H9 (cell line): Measurements from ENCODE around the gene RET. TPM values are rescaled to one million over a fixed set of nuclear protein-coding genes. Genes with fewer than 3 reads are reported as not detected.
A peak's percentile ranks its signal among the peaks of the same experiment; 100 is the strongest.

Experiments used
- DNase-seq: peaks from one replicate; pipeline ENCODE4 v3.0.0-alpha.2; 2017
- H2AFZ ChIP-seq: one replicate; pipeline ENCODE4 v1.6.1; 2013; ENCODE audit warnings: mild to moderate bottlenecking, low read length, control low read depth, moderate library complexity
- H2AK5ac ChIP-seq: 2 replicates; pipeline ENCODE4 v1.6.1; 2013; ENCODE audit warnings: low read length, control low read depth, mixed read lengths; ENCODE audit not compliant: insufficient read length
- H2BK120ac ChIP-seq: one replicate; pipeline ENCODE4 v1.6.1; 2013; ENCODE audit warnings: low read depth, mild to moderate bottlenecking, low read length, control low read depth, inconsistent platforms; ENCODE audit not compliant: poor library complexity, severe bottlenecking
- H2BK12ac ChIP-seq: 2 replicates; pipeline ENCODE4 v1.6.1; 2013; ENCODE audit warnings: low read length, control low read depth, mixed read lengths, low read depth; ENCODE audit not compliant: insufficient read length
- H2BK15ac ChIP-seq: 2 replicates; pipeline ENCODE4 v1.6.1; 2013; ENCODE audit warnings: low read depth, low read length, control low read depth
- H2BK20ac ChIP-seq: one replicate; pipeline ENCODE4 v1.6.1; 2013; ENCODE audit warnings: low read depth, mild to moderate bottlenecking, low read length, control low read depth, inconsistent platforms; ENCODE audit not compliant: poor library complexity, severe bottlenecking
- H2BK5ac ChIP-seq: 2 replicates; pipeline ENCODE4 v1.6.1; 2013; ENCODE audit warnings: low read length, control low read depth, mixed read lengths; ENCODE audit not compliant: insufficient read length
- H3K14ac ChIP-seq: 2 replicates; pipeline ENCODE4 v1.6.1; 2013; ENCODE audit warnings: low read length, control low read depth; ENCODE audit not compliant: insufficient read depth
- H3K18ac ChIP-seq: 2 replicates; pipeline ENCODE4 v1.6.1; 2013; ENCODE audit warnings: low read depth, mild to moderate bottlenecking, mixed read lengths, low read length, control low read depth; ENCODE audit not compliant: insufficient read length
- H3K23ac ChIP-seq: 2 replicates; pipeline ENCODE4 v1.6.1; 2013; ENCODE audit warnings: low read length, control low read depth, mixed read lengths, low read depth; ENCODE audit not compliant: insufficient read length
- H3K23me2 ChIP-seq: 2 replicates; pipeline ENCODE4 v1.6.1; 2013; ENCODE audit warnings: low read depth, mild to moderate bottlenecking, mixed read lengths, low read length, control low read depth; ENCODE audit not compliant: insufficient read length, poor library complexity, severe bottlenecking
- H3K27ac ChIP-seq: 2 replicates; pipeline ENCODE4 v1.5.1; 2013; ENCODE audit warnings: low read length, control low read depth, mixed read lengths, low read depth; ENCODE audit not compliant: insufficient read length
- H3K27me3 ChIP-seq: 2 replicates; pipeline ENCODE4 v1.6.1; 2013; ENCODE audit warnings: low read length, control low read depth, inconsistent platforms; ENCODE audit not compliant: insufficient read depth
- H3K4ac ChIP-seq: 2 replicates; pipeline ENCODE4 v1.6.1; 2013; ENCODE audit warnings: low read depth, mild to moderate bottlenecking, control low read depth, inconsistent platforms, low read length, moderate library complexity
- H3K4me1 ChIP-seq: 2 replicates; pipeline ENCODE4 v1.6.1; 2013; ENCODE audit warnings: low read length, control low read depth, inconsistent platforms; ENCODE audit not compliant: insufficient read depth
- H3K4me2 ChIP-seq: 2 replicates; pipeline ENCODE4 v1.6.1; 2013; ENCODE audit warnings: low read length, control low read depth, mixed read lengths; ENCODE audit not compliant: insufficient read length, insufficient read depth
- H3K56ac ChIP-seq: 2 replicates; pipeline ENCODE4 v1.6.1; 2013; ENCODE audit warnings: low read depth, mild to moderate bottlenecking, mixed read lengths, low read length, control low read depth; ENCODE audit not compliant: insufficient read length
- H3K79me1 ChIP-seq: 2 replicates; pipeline ENCODE4 v1.6.1; 2013; ENCODE audit warnings: low read depth, mild to moderate bottlenecking, moderate library complexity, low read length, control low read depth, inconsistent platforms; ENCODE audit not compliant: insufficient read depth, poor library complexity, severe bottlenecking
- H3K79me2 ChIP-seq: 2 replicates; pipeline ENCODE4 v1.6.1; 2013; ENCODE audit warnings: low read length, control low read depth, inconsistent platforms; ENCODE audit not compliant: insufficient read depth
- H3K9ac ChIP-seq: 2 replicates; pipeline ENCODE4 v1.6.1; 2013; ENCODE audit warnings: low read length, control low read depth, mixed read lengths; ENCODE audit not compliant: insufficient read length; ENCODE audit errors: extremely low read depth
- H3K9me3 ChIP-seq: one replicate; pipeline ENCODE4 v1.6.1; 2013; ENCODE audit warnings: low read depth, low read length, inconsistent platforms; ENCODE audit not compliant: control insufficient read depth
- H3T11ph ChIP-seq: one replicate; pipeline ENCODE4 v1.6.1; 2013; ENCODE audit warnings: mild to moderate bottlenecking, low read length, control low read depth, inconsistent platforms
- H4K20me1 ChIP-seq: one replicate; pipeline ENCODE4 v1.6.1; 2013; ENCODE audit not compliant: control insufficient read depth, insufficient read length, insufficient read depth
- H4K5ac ChIP-seq: 2 replicates; pipeline ENCODE4 v1.6.1; 2013; ENCODE audit warnings: low read depth, mild to moderate bottlenecking, mixed read lengths, low read length, control low read depth; ENCODE audit not compliant: insufficient read length
- H4K8ac ChIP-seq: replicated peaks from 2 replicates; pipeline ENCODE4 v1.6.1; 2013; ENCODE audit warnings: low read length, control low read depth, mixed read lengths, low read depth; ENCODE audit not compliant: insufficient read length
- H4K91ac ChIP-seq: 2 replicates; pipeline ENCODE4 v1.6.1; 2013; ENCODE audit warnings: low read depth, mild to moderate bottlenecking, moderate library complexity, mixed read lengths, low read length, control low read depth; ENCODE audit not compliant: insufficient read length
- H3K27ac Mint-ChIP-seq, 3 experiments: 2 replicates in 2 of 3; 3 replicates in 1 of 3; pipeline ENCODE4 v1.8.0; 2020 to 2021; ENCODE audit warnings: mixed read lengths in 3 of 3, mild to moderate bottlenecking in 1 of 3, moderate library complexity in 1 of 3
- H3K27me3 Mint-ChIP-seq: 2 replicates; pipeline ENCODE4 v1.8.0; 2021; ENCODE audit warnings: low read depth, mild to moderate bottlenecking, moderate library complexity, mixed read lengths
- H3K36me3 Mint-ChIP-seq, 3 experiments: 2 replicates in 2 of 3; 3 replicates in 1 of 3; pipeline ENCODE4 v1.8.0; 2020 to 2021; ENCODE audit warnings: low read depth in 3 of 3, mixed read lengths in 3 of 3; ENCODE audit not compliant: insufficient read depth in 1 of 3
- H3K4me1 Mint-ChIP-seq, 2 experiments: 2 replicates each; pipeline ENCODE4 v1.8.0; 2020; ENCODE audit warnings: mixed read lengths in 2 of 2
- H3K4me3 Mint-ChIP-seq, 2 experiments: 2 replicates in 1 of 2; 3 replicates in 1 of 2; pipeline ENCODE4 v1.8.0; 2020 to 2021; ENCODE audit warnings: mild to moderate bottlenecking in 2 of 2, mixed read lengths in 2 of 2, moderate library complexity in 1 of 2
- H3K9me3 Mint-ChIP-seq, 2 experiments: 2 replicates in 1 of 2; 3 replicates in 1 of 2; pipeline ENCODE4 v1.8.0; 2020; ENCODE audit warnings: mild to moderate bottlenecking in 2 of 2, mixed read lengths in 2 of 2, moderate library complexity in 1 of 2
- CTCF ChIP-seq: fragments of 200-600 bp; sonication (generic); conservative IDR thresholded peaks from 3 replicates; pipeline ENCODE4 v1.8.0; 2021; ENCODE audit warnings: antibody characterized with exemption, mild to moderate bottlenecking
- WGBS: extraction: QIAGEN DNeasy Blood & Tissue Kit; methylation state at CpG from one replicate; pipeline ENCODE4 v1.1.7; 2013; ENCODE audit warnings: missing lambda C conversion rate, low lambda C conversion rate, mixed read lengths; ENCODE audit not compliant: insufficient read length; ENCODE audit errors: extremely low coverage; 5-methylcytosine and 5-hydroxymethylcytosine counted together
- total RNA-seq: library from RNA; stranded (reverse); gene quantifications from 2 replicates; pipeline ENCODE4 v1.2.1, GENCODE V29; 2021

Gene RET
- total RNA-seq, 1 experiment from 2014 or later: 12.2 TPM

DNA sequence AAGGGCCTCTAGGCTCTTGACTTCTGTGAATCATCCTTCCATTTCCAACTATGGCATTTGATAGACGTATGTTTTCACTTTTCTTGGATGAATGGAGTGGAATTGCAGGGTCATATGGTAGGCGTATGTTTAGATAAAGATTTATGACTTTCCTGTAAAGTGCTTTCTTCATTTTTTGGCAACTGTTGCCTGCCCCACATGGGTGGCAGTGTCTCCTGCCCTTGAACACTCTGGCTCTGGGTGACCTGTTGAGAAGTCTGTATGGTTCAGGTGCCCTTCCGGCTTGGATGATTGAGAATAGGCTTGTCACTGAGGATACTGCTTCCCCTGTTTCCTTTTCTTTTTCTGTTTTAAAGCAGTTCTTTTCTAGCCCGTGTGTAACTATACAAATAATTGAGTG, 23.1 kb downstream of the RET start:
- H3K18ac ChIP-seq: no peak overlapping the region
- H4K20me1 ChIP-seq: no peaks in the 10 kb centered on the region
- Mint-ChIP-seq H3K4me1 (peaks cover under 1 to 3% of the 10 kb centered on the region in 2 experiments; a peak in 3 of 4 replicates), H3K27me3 (peaks cover 27% of the 10 kb centered on the region), H3K9me3 (0 out of 5 replicates have a peak, but pooled peaks cover 0 to 2% of the 10 kb centered on the region in 2 experiments), H3K27ac (0 out of 7 replicates have a peak overlapping the region, but pooled peaks of 1 of the 3 experiments have one; percentile 4), H3K36me3 (peaks cover 0 to 4% (median 2%) of the 10 kb centered on the region in 3 experiments; a peak in 3 of 7 replicates), H3K4me3 (no peak overlapping the region)
- no peaks in the 10 kb centered on the region for H3K9me3 ChIP-seq
- H2BK12ac ChIP-seq: no peak overlapping the region
- no peak overlapping the region for H4K8ac ChIP-seq
- H3K79me1 ChIP-seq: no peaks in the 10 kb centered on the region
- peaks cover 2% of the 10 kb centered on the region for H3K23me2 ChIP-seq
- WGBS: no CpG with 5 or more reads among the region's 4 CpGs
- H2BK120ac ChIP-seq: no peak overlapping the region
- DNase-seq: no peak
- H2AK5ac ChIP-seq: no peak overlapping the region
- H2BK20ac ChIP-seq: no peak overlapping the region
- no peak overlapping the region for H3K56ac ChIP-seq
- no peak overlapping the region for H2BK15ac ChIP-seq
- H3K23ac ChIP-seq: no peak overlapping the region
- no peak overlapping the region for H3K14ac ChIP-seq
- H3K4me1 ChIP-seq: no peaks in the 10 kb centered on the region
- no peak overlapping the region for H4K91ac ChIP-seq
- no peak overlapping the region for H2AFZ ChIP-seq
- H3K27me3 ChIP-seq: no peaks in the 10 kb centered on the region; the same call in 1 of the 2 replicates
- no peak overlapping the region for H3T11ph ChIP-seq
- H3K4me2 ChIP-seq: no peak overlapping the region
- H2BK5ac ChIP-seq: no peak overlapping the region
- H3K79me2 ChIP-seq: no peaks in the 10 kb centered on the region
- no peak overlapping the region for H3K4ac ChIP-seq
- H4K5ac ChIP-seq: no peak overlapping the region
- no peak overlapping the region for H3K9ac ChIP-seq
- TF ChIP-seq CTCF: no peak
- no peak overlapping the region for H3K27ac ChIP-seq
